BJ (cell line): Measurements from ENCODE around the gene NSG2. TPM values are rescaled to one million over a fixed set of nuclear protein-coding genes. Genes with fewer than 3 reads are reported as not detected.

Experiments
- CTCF ChIA-PET: fragments of 350-600 bp; formaldehyde crosslinking; extraction: SDS; loops from one replicate; lab custom pipeline; 2021; ENCODE audit warnings: antibody characterized with exemption, inconsistent platforms; lab: Yijun Ruan, JAX
- POLR2A ChIA-PET: fragments of 300-600 bp; sonication (Branson Sonifier 250); formaldehyde crosslinking; extraction: SDS; loops from one replicate; lab custom pipeline; 2021; ENCODE audit warnings: antibody characterized with exemption; lab: Charles Lee
- DNase-seq: peaks from one replicate; pipeline ENCODE4 v3.0.0-alpha.2; 2011; ENCODE audit warnings: low read depth
- H3K27me3 ChIP-seq: 2 replicates; pipeline ENCODE4 v1.6.0; 2011; ENCODE audit warnings: low read length; ENCODE audit not compliant: control insufficient read depth, insufficient read depth
- H3K36me3 ChIP-seq: 2 replicates; pipeline ENCODE4 v1.5.1; 2011; ENCODE audit warnings: low read length; ENCODE audit not compliant: control insufficient read depth, insufficient read depth
- H3K4me3 ChIP-seq: 2 replicates; pipeline ENCODE4 v1.5.1; 2011; ENCODE audit warnings: low read depth, mild to moderate bottlenecking, control low read depth, low read length
- CTCF ChIP-seq: IDR thresholded peaks from 2 replicates; pipeline ENCODE4 v1.5.1; 2011; ENCODE audit warnings: low read depth, mild to moderate bottlenecking, control low read depth, inconsistent platforms, low read length, moderate library complexity; ENCODE audit not compliant: insufficient read depth
- polyA plus RNA-seq: library from polyadenylated mRNA; depleted of rRNA; stranded (reverse); fragments of >200 nt; gene quantifications from 2 replicates; pipeline ENCODE4 v1.2.3, GENCODE V29; 2011

The NSG2 gene
- polyA plus RNA-seq, 1 experiment, result 0.04 TPM

DNA sequence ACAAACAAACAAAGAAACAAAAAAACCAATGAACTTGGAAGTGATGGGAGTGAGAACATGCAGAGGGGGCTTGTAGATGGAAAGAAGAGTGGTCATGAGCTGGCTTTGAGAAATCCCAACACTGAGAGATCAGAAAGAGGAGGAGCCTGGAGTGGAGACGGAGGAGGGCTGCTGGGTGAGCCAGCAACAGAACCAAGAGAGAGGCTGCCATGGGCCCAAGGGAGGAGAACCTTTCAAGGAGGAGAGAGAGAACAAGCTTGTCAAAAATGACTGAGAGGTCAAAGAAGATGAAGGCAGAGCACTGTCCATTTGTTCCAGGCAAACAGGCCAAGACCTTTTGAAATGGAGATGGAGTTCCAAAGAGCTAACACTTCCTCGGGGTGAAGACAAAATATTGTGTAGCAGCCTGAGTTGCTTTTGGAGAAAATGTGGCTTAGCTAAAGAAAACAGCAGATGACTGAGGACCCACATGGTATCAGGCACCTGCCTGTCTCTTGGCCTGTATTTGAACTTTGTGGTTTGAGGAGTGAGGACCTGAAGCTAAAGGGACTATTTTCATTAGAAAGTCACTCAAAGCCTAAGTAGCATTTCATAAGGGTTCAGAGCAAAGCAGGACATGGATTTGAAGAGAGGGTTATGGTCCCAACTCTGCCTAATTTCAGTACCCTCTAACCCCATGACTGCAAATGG lies 13.1 kb downstream of the NSG2 start:
- H3K36me3 ChIP-seq, result no peaks in the 10 kb centered on the region
- no peak for TF ChIP-seq CTCF
- H3K27me3 ChIP-seq, result no peaks in the 10 kb centered on the region
- CTCF ChIA-PET, result interaction anchor here (1.1 to 2.2 kb wide), 5 partner anchors 12 to 387 kb away, joined by 3 to 8 read pairs (median 4); partner anchors contain the start of gene NSG2
- no peak overlapping the region for H3K4me3 ChIP-seq
- DNase-seq, result no peak
- POLR2A ChIA-PET, result no interaction called here

GRCh38 chr5:174059247-174059646 lies 13.7 kb downstream of the NSG2 start:
- H3K36me3 ChIP-seq, result no peaks in the 10 kb centered on the region
- TF ChIP-seq CTCF, result no peak
- H3K27me3 ChIP-seq, result no peaks in the 10 kb centered on the region
- CTCF ChIA-PET, result interaction anchor here (1.1 to 2.2 kb wide), 3 partner anchors 12 to 253 kb away, joined by 3 to 8 read pairs (median 4); no protein-coding TSS in a partner anchor
- DNase-seq, result no peak
- POLR2A ChIA-PET, result no interaction called here
- H3K4me3 ChIP-seq, result no peak overlapping the region

- POLR2A ChIA-PET, result no interaction called here
- H3K27me3 ChIP-seq, result no peaks in the 10 kb centered on the region; the same call in 1 of the 2 replicates
- H3K4me3 ChIP-seq, result no peak overlapping the region
- no peaks in the 10 kb centered on the region for H3K36me3 ChIP-seq
- TF ChIP-seq CTCF, result no peak
- CTCF ChIA-PET, result no interaction called here
- no peak for DNase-seq
Observed at GRCh38 chr5:174063082-174063756, 17.7 kb downstream of the NSG2 start.

GRCh38 chr5:174064171-174064570 lies 18.7 kb downstream of the NSG2 start:
- no peak for DNase-seq
- Histone ChIP-seq H3K36me3 (no peaks in the 10 kb centered on the region), H3K27me3 (no peaks in the 10 kb centered on the region; the same call in 1 of the 2 replicates), H3K4me3 (no peak overlapping the region)
- CTCF ChIA-PET, result no interaction called here
- TF ChIP-seq CTCF, result no peak
- POLR2A ChIA-PET, result no interaction called here

DNA sequence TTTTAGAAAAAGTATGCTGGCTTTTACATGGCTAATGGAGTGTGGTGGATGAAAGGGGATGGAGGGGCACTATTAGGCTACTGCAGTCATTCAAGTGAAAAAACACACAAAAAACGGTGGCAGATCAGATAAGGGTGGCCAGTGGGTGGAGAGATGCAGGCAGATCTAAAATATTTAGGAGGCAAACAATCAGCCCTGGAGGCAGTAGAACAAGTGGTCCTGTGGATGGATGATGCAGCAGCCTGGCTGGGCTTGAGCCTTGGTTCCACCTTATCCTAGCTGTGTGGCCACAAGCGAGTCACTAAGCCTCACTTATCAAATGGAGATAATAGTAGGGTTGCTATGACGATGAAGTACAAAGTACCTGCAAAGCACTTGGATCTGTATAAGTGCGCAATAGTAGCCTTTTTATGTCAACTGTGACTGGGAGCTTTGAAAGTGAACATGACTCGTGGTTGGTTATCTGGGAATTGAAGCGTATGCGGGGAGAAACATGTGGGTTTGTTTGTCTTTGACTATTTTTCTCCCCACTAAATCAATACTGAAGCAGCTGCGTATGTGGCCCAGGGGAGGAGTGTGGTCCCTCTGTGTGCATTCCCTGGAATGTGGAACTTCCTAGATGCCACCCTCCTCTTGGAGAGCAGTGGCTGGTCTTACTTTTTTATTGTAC lies 20.2 kb downstream of the NSG2 start:
- Histone ChIP-seq H3K27me3 (no peaks in the 10 kb centered on the region; the same call in 1 of the 2 replicates), H3K4me3 (no peak overlapping the region), H3K36me3 (no peaks in the 10 kb centered on the region)
- POLR2A ChIA-PET, result no interaction called here
- no peak for TF ChIP-seq CTCF
- DNase-seq, result no peak
- CTCF ChIA-PET, result interaction anchor here (0.7 kb wide), 1 partner anchor 45 kb away, joined by 3 read pairs; no protein-coding TSS in a partner anchor
